Smooth muscle cell of the coronary artery (primary cell): ENCODE data around the gene RBM48. TPM values are rescaled to one million over a fixed set of nuclear protein-coding genes. Genes with fewer than 3 reads are reported as not detected.

Experiments used
- total RNA-seq: library from RNA; depleted of rRNA; stranded (reverse); fragments of >200 nt; gene quantifications from 2 replicates; pipeline ENCODE4 v1.2.3, GENCODE V29; 2014; ENCODE audit warnings: low replicate concordance

RBM48 gene
- 7.7 and 12.9 TPM in 2 replicates for total RNA-seq

DNA sequence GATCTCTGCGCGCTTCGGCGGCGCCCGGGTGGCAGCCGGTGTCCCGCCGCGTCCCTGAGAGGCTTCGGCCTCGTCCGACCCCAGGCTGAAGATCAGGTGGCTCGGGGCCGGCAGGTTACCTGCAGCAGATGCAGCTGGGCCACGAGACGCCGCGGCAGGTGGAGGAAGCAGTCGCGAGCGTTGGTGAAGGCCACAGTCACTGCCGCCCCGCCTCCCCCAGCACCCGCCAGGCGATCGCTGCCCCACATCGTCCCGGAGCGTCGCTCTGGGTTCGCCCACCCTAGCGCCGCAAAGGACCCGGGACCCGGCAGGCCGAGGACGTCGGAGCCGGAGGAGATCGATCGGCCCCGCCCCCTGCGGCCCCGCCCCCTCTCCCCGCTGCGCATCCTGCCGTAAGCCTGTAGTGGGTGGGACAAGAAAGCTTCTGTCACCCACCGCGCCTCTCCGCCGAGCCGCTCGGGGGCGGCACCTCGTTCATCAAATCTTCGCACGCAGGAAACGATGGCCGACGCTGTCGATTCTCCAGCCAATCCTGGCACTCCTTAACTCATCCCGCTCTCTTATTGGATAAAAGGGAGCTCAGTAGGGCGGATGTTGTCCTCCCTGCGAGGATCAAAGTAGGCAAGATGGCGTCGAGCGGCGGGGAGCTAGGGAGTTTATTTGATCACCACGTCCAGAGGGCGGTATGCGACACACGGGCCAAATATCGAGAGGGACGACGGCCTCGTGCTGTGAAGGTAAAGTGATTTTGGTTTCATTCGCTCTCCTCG lies at the start of gene RBM48, which contains the start of gene PEX1:
Gene RBM48, plus strand, starts transcription at position 608 of the 770 bp plus-strand sequence. Its CDS starts 19 bp downstream, at position 627.
Gene PEX1, minus strand, starts transcription at position 333 of the 770 bp plus-strand sequence. Its CDS starts 85 bp downstream, at position 248.

Other genes starting within 250 kb of the RBM48 start
- gene GATAD1, start 81.3 kb upstream of the RBM48 start, total RNA-seq, result 13.0 and 16.5 TPM in 2 replicates
- not detected in 2 replicates for gene ERVW-1, start 50.8 kb upstream of the RBM48 start, total RNA-seq
- 10.1 and 12.8 TPM in 2 replicates for gene PEX1, start 275 bp upstream of the RBM48 start, total RNA-seq
- gene FAM133B, start 61.6 kb downstream of the RBM48 start, total RNA-seq, result 9.5 and 9.8 TPM in 2 replicates